ENCODE results near the gene FAAH.

FAAH gene

DNA sequence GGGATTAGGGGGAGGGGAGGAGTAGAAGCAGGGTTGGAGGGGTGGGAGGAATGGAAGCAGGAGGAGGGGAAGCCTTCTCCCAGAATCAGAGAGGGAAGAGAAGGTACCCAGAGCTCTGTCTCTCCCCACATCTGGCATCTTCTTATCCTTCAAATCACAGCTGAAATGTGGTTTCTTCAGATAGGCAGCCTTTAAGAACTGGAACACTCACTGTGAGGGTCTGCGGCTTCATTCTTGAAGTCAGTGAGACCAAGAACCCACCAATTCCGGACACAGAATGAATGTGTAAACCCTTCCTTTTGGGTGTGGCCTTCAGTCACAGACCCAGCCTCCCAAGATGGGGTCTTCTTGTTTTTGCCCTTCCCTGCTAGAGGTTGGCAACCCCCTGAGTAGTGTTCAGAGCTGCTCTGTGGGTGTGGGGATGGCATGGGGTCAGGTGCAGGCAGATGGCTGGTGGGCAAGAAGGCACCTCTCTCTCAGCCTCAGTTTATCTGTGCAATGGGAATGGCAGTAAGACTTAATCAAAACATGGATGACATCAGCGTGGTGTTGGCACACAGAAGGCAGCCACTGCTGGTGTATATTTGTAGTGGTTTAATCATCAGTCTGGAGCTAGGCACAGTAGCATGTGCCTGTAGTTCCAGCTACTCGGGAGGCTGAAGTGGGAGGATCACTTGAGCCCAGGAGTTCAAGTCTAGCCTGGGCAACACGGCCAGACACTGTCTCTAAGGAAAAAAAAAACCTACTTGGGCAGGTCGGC lies 7.2 kb downstream of the FAAH start:
- no peak for DNase-seq

DNA sequence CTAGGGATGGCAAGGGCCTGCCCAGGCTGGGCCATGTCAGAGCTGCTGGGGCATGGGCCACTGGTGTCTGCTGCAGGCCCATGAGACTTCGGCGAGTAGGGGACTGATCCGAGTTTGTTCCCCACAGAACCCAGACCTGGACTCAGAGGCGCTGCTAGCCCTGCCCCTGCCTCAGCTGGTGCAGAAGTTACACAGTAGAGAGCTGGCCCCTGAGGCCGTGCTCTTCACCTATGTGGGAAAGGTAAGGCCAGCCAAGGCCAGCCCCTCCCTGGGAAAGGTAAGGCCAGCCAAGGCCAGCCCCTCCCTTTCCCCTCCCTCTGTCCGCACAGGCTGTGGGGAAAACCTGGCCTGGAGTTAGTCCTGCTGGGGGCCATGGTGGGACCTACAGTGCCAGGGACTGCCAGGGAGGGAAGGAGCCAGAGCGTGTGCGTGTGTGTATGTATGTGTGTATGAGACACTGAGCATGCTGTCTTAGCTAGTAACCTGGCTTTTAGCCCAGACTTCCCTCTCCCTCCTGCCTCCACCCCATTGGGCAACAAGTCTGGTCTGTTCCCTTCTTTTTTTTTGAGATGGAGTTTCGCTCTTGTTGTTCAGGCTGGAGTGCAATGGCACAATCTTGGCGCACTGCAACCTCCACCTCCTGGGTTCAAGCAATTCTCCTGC lies 8.0 kb downstream of the FAAH start:
- no peak for DNase-seq

DNA sequence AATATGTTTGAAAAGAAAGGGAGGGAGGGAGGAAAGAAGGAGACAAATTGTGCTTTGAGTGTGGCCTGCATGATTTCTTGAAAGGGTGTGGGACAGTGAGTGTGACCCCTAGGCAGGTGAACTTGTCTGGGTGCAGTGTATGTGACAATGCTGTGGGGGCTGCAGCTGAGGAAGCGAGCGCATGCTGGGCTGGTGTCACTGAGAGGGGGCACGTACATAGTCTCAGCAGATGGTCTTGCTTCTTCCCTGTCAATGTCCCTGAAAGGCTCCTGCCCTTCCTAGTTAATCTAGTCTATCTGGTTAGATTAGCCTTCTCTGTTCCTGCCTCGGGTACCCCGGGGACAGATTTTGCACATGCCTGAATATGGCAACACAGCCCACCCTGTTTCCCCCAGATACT lies 9.8 kb downstream of the FAAH start:
- no peak for DNase-seq

DNA sequence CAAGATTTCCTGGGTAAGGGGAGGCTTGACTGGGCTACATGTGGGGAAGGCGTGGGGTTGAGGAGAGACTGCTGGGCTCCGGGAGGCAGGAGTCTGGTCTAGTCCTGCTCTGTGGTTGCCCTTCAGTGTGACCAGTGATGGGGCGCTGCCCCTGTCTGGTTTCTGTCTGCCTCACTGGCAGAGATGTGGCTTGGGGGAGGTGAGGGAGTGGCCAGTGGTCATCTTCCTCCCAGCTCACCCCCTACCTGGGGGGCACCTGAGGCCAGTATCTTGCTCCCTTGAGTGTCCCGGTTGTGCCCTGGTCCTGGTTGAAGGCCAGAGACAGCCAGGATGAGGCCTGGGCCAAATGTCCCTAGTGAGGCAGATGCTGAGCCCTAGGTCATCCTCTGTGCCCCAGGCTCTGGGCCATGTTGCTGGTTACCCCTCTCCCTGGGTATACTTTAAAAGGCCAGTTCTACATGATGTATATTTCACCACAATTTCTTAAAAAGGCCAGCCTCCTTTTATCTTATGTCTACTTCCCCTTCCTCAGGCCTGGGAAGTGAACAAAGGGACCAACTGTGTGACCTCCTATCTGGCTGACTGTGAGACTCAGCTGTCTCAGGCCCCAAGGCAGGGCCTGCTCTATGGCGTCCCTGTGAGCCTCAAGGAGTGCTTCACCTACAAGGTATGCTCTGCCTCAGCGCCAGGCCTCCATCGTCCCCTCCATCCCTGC lies 10.5 kb downstream of the FAAH start:
- no peak for DNase-seq

DNA sequence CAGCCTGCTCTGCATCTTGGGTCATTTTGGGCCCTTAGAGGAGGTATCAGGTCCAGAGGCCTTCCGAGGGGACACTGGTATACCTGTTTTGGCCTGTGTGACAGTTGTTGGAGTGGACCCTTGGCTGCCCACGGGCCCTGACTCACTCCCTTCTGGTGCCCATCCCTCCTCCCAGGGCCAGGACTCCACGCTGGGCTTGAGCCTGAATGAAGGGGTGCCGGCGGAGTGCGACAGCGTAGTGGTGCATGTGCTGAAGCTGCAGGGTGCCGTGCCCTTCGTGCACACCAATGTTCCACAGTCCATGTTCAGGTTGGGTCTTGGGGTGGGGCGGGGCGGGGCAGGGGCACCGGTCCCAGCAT lies 11.1 kb downstream of the FAAH start:
- no peak for DNase-seq

DNA sequence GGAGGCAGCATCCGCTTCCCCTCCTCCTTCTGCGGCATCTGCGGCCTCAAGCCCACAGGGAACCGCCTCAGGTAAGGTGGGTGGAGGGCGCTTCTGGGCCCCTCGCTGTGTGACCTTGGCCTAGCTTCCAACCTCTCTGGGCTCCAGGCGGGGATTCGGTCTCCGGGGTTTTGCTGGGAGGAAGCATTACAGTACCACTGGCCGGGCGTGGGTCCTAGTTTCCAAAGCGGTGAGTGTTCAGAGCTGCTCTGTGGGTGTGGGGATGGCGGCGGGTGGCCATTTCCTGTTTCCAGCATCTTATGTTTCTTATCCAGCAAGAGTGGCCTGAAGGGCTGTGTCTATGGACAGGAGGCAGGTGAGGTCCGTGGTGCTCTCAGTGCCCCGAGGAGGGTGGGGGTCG lies 11.6 kb downstream of the FAAH start:
- no peak for DNase-seq

DNA sequence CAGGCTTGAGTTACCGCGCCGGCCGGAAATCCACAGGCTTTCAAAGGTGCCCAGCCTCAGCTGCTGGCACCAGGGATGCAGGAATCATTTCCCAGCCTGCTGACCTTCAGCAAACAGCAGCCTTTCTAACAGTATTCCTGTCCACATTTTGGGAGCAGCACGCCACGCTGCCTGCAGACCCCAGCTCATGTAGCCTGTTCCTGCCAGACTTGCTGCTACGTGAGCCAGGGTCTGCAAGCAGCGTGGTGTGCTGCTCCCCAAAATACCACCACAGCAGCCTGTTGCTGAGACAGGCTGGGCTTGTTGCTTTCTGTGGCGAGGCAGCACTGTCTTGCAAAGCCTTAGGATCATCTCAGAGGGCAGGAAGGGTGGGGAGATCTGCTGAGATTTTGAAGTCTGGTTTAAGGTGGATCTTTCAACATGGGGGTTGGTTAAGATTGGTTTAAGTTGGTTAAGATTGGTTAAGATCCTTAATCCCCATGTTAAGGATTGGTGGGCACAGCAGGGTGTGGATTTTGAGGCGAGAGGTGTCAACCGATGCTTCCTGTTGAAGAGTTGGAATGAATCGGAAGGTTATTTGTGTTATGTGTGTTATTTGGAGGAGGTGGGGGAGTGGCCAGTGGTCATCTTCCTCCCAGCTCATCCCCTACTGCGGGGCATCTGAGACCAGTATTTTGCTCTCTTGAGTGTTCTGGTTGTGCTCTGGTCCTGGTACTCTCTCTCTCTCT lies 12.9 kb downstream of the FAAH start:
- DNase-seq, result no peak

DNA sequence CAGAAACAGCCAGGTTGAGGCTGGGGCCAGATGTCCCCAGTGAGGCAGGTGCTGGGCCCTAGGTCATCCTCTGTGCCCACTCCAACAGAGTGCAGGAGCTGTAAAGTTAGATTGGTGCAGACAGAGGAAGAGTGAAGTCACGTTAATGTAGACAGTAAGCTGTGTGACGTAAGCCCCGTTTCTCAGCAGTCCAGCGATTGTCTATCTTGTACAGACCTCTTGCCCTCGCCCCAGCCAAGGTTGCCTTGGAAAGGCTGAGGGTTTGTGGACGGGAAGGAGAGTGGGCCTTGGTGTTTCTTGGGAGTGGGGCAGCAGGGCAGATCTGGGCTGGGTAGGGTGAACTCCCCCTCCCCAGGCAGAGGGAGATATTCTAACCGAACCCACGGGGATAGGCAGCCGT lies 13.5 kb downstream of the FAAH start:
- DNase-seq, result no peak

DNA sequence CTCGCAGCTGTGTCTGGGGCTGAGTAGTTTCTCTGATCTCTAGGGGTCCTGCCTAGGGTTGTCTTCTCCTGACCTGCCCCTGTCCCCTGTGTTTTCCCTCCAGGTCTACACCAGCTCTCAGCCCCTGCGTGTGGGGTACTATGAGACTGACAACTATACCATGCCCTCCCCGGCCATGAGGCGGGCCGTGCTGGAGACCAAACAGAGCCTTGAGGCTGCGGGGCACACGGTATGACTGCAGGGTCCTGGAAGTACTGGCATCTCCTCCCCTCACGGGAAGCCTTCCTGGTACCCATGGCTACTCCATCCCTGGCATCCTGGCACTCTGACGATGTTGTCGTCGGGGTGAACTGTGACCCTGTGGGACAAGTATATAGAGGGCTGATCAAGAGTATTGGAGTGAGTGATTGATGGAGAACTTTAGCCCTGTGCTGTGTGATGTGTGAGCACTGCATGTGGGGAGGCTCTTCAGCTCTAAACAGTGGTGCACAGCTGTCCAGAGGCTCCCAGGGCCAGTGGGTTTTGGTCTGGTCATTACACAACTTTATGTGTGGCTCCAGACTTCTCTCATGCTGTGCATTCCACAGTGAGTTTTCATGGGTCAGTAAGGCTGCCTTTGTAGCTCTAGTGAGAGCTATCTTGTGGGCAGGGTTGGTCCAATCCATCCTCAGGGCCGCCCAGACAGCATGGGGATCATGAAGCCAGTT lies 14.4 kb downstream of the FAAH start:
- DNase-seq, result no peak

DNA sequence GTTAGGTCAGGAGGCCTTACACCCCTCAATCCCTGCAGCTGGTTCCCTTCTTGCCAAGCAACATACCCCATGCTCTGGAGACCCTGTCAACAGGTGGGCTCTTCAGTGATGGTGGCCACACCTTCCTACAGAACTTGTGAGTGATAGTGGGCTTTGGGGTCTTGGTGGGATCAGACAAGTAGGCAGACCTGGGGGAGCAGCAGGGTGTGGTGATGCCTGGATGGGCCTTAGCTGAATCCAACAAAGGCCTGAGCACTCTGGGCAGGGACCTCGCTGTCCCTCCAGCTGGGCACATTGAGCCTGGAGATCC lies 14.9 kb downstream of the FAAH start:
- no peak for DNase-seq

DNA sequence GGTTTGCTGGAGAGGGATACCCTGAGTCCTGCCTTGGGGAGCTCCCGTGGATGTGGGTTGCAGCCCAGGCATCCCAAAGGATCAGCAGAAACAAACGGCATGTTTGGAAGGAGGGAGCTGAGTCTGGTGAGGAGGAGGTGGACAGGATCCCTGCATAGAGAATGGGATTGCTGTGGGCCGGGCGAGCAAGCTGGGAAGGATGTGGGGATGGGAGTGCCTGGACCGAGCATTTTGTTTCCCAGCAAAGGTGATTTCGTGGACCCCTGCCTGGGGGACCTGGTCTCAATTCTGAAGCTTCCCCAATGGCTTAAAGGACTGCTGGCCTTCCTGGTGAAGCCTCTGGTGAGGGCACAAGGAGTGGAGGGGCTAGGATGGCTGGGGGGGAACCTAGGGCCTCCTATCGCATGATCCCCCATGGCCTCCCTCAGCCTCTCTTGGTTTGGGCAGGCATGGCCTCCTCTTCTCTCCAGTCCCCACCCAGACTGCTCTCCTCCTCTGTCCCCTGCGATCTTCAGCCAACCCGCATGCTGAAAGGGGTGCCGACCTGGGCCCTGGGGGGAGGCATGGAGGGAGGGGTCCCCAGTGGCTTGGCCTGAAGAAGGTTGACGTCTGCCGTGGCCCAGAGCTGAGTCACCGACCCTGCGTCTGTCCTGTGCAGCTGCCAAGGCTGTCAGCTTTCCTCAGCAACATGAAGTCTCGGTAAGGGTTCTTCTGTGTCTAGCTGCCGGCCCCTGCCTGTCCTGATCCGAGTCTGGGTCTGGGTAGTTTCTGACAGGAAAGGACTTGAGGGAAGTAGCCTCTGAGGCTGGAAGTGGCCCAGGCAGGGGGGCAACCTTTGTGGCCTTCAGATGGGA lies 16.3 kb downstream of the FAAH start:
- DNase-seq, result no peak

DNA sequence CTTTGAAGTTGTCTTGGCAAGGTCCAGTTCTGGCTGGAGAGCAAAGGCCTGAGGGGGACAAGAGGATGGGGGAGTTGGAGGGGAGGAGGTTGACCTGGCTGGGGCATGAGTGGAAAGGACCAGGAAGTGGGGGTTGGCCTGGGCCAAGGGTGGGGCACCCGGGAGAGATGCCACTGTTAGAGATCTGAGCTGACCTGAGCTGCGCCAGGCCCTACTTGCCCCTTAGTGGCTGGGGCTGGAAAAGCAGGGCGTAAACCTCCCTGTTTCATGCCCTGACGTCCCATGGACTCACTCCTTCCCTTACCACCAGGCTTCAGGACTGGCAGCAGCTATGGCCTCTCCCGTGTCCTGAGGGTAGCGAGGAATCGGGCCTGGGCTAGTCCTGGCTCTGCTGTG lies 16.9 kb downstream of the FAAH start:
- no peak for DNase-seq

DNA sequence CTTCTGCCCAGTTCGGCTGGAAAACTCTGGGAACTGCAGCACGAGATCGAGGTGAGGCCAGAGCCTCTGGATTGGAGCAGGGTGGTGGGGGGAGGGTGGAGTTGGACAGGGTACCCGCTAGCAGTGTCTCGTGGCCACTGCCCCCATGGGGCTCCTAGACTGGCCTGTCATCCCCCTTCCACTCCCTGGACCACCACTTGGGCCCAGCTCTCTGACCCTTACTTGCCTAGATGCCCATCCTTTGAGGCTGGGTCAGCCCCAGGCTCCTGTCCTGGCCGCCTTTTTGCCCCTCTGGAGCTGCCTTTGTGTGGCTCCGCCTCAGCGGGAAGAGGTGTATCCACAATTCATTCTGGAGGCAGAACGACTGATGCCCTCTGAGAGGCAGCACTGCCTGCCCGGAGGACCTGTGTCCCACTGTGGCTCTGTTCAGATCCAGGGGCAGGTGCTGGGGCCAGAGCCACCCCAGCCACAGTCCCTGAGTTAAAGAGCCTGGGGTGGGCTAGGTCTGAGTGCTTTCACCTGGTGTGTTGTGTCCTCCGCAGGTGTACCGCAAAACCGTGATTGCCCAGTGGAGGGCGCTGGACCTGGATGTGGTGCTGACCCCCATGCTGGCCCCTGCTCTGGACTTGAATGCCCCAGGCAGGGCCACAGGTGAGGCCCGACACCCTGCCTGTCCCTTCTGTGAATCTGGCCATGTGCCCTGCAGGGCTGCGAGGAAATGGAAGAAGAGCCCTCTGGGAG lies 17.7 kb downstream of the FAAH start:
- DNase-seq, result no peak

DNA sequence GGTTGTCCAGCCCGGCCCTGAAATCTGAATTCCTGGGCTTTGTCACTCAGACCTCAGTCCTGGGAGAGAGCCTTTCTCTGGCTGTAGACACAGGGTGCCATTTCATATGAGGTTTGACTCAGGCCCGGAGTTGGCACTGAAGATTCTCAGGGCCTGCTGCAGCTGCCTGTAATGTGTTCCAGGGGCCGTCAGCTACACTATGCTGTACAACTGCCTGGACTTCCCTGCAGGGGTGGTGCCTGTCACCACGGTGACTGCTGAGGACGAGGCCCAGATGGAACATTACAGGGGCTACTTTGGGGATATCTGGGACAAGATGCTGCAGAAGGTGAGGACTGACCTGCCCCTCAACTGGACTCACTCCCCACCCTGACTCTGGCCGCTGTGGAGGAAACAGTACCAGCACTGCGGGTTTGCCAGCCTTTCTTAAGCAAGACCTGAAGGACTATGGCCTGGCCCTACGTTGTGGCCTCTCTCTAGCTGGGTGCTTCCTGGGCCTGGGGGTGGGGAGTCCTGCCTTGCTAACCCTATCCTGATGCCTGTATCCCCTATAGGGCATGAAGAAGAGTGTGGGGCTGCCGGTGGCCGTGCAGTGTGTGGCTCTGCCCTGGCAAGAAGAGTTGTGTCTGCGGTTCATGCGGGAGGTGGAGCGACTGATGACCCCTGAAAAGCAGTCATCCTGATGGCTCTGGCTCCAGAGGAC lies 18.9 kb downstream of the FAAH start:
- no peak for DNase-seq

DNA sequence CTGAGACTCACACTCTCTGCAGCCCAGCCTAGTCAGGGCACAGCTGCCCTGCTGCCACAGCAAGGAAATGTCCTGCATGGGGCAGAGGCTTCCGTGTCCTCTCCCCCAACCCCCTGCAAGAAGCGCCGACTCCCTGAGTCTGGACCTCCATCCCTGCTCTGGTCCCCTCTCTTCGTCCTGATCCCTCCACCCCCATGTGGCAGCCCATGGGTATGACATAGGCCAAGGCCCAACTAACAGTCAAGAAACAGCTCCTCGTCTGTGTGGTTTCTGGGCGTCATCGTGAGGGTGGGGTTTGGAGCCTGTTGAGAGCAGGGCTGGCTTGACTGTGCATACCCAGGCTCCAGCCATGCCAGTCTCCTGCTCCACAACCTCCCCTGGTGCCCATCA lies 19.5 kb downstream of the FAAH start:
- no peak for DNase-seq

DNA sequence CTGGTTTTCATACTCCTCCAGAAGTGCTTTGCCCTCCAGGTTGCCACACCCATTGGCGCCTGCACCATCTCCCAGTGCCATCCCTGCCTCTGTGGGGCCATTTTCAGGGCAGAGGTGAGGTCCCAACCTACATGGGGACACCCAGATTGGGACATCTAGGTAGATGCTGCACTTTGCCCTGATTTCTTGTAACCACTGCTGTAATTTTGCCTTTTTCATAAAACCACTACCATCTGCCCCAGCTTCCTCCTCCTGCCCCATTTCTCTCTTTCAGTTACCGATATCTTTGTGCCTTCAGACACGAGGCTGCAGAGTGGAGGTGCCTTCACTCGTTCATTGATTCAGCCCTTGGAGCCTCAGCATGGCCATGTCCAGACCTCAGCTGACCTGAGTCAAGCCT lies 21.4 kb downstream of the FAAH start:
- no peak for DNase-seq

DNA sequence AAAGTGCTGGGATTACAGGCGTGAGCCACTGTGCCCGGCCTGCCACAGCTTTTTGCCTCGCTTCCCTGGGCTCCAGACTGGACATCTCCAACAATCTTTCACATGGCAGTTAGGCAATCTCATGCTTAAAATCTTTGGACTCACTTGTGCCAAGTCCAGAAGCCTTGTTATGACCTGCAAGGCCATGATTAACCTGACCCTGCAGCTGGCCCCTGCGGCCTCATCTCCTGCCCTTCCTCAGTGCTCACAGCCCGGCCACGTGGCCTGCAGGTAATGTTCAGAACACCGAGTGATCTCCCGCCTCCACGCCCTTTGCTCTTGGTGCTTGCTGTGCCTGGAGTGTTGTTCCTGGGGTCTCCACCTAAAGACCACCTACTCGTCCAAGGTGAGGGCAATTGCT lies 24.9 kb downstream of the FAAH start:
- no peak for DNase-seq

DNA sequence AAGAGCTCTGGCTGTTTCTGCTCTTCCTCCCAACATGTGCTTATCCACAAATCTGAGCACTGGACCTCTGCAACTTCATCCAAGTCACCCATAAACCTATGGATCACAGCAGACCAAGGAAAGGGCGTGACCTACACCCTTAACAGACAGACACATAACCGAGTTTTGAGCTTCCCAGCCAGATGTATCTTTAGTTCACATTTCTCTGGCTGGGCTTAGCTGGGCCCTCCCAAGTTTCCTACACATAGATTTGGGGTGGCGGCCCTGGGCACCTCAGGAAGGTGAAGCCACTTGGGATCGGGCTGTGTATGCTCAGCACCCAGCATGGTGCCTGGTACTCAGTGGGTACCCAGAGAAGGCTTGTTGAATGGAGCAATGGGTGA lies 26.4 kb downstream of the FAAH start:
- no peak for DNase-seq

DNA sequence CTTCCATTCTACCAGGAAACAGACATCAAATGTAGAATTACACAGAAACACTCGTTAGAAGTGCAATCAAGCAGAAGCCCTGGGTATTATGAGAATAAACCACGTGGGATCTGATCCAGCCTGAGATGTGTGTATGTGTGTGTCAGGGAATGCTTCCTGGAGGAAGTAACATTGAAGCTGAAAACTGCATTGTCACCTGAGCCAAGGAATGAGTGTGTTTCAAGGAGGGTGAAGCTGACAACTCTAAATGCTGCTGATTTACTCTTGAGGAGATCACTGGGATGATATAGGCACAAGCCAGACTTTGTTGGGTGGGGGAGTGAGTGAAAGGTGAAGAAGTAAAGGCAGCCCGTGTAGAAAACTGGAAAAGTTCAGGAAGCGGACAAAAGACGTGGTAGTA lies 27.6 kb downstream of the FAAH start:
- no peak for DNase-seq

DNA sequence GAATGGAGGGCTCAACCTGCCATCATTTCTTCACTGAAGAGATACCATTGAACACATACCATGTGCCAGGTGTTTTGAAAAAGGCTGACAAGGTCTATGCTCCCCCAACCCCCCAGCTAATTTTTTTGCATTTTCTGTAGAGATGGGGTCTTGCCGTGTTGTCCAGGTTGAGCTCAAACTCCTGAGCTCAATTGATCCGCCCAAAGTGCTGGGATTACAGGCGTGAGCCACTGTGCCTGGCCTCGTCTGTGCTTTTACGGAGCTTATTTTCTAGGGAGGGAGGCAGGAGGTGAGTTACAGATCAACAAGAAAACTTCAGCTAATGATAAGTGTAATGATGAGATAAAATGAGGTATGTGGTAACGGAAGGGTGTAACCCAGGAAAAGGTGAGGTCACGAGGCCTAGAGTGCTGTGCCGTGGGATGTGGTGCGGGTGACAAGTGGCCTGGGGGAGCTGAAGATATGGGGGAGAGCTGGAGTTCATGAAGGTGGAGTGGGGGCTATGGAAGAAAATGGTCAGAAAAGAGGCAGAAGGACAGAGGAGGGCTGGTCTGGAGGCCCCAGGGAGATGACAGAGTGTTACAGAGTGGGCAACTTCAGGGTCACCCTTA lies 28.2 kb downstream of the FAAH start:
- no peak for DNase-seq

Measured in activated T-cell treated with anti-CD3 and anti-CD28 coated beads for 4 hours (primary cell).